GM18907 (cell line): ENCODE measurements around the gene ARAP3.
"Not testable (repeated sequence)": the region's sequence is repeated elsewhere in the genome, so short reads cannot be mapped to it uniquely, and the experiment has no call there.

Experiments used
- ATAC-seq: cut with Tn5 transposase; IDR thresholded peaks from one replicate; pipeline ENCODE4 v1.9.1; 2021; ENCODE audit warnings: mild to moderate bottlenecking, moderate library complexity; ENCODE audit not compliant: unreplicated experiment

The ARAP3 gene

GRCh38 chr5:141618804-141619554, 63.1 kb downstream of the ARAP3 start, which contains the start of gene DIAPH1:
DIAPH1 (minus strand) TSS chr5:141619000; CDS start chr5:141618914, 86 bp downstream.
- ATAC-seq = peak; percentile 87

- ATAC-seq = peak; percentile 39
Measured at GRCh38 chr5:141618030-141618803, 63.8 kb downstream of the ARAP3 start.

- ATAC-seq = no peak
Measured at GRCh38 chr5:141617682-141618029, 64.4 kb downstream of the ARAP3 start.

- ATAC-seq = no peak
Measured at GRCh38 chr5:141617128-141617527, 64.9 kb downstream of the ARAP3 start.

GRCh38 chr5:141615991-141616720, 65.9 kb downstream of the ARAP3 start:
- ATAC-seq = no peak

- no peak for ATAC-seq
Measured at GRCh38 chr5:141613344-141613743, 68.7 kb downstream of the ARAP3 start.

GRCh38 chr5:141611289-141611688, 70.7 kb downstream of the ARAP3 start:
- no peak for ATAC-seq

GRCh38 chr5:141609921-141610320, 72.1 kb downstream of the ARAP3 start:
- ATAC-seq = not testable (repeated sequence)

GRCh38 chr5:141609044-141609443, 73.0 kb downstream of the ARAP3 start:
- ATAC-seq = no peak

- no peak for ATAC-seq
Measured at GRCh38 chr5:141608557-141608956, 73.5 kb downstream of the ARAP3 start.

- no peak for ATAC-seq
Measured at GRCh38 chr5:141608046-141608445, 74.0 kb downstream of the ARAP3 start.

- peak; percentile 97 for ATAC-seq
Measured at GRCh38 chr5:141605523-141606277, 76.3 kb downstream of the ARAP3 start.

GRCh38 chr5:141603923-141604717, 77.9 kb downstream of the ARAP3 start:
- no peak for ATAC-seq
